GM18951 (cell line): ENCODE measurements around the gene SLC39A9.
"Not testable (repeated sequence)": the region's sequence is repeated elsewhere in the genome, so short reads cannot be mapped to it uniquely, and the experiment has no call there.

Source experiments
- POLR2A ChIP-seq: IDR thresholded peaks from 4 replicates; pipeline ENCODE4 v1.6.1; 2011; ENCODE audit warnings: mild to moderate bottlenecking; ENCODE audit not compliant: insufficient read length, insufficient read depth; ENCODE audit errors: extremely low read depth
- in situ Hi-C: fragments of 300-500 bp; cut with MboI; formaldehyde crosslinking; loops from one replicate; pipeline ENCODE4 v1.12.0; 2022; ENCODE audit warnings: low sequenced_read_pairs, mixed read lengths, inconsistent platforms; ENCODE audit not compliant: unreplicated experiment

Gene SLC39A9

DNA sequence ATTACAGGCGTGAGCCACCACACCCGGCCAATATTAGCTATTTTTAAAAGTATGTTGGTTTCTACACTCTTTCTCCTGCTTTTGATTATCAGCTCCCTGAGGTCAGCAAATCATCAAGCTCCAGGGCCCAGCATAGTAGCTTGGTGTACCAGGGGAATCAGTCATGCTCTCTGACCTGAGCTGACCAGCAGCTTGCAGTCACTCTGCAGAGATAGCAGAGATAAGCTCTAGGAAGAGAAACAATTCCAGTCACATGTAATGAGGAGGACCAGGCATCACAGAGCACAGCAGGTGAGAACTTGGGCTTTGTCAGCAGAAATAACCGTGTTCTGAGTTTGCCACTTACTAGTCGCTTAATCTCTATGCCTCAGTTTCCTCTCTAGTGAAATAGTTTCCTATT is 94.5 kb downstream of the SLC39A9 start:
- no peak for TF ChIP-seq POLR2A
- in situ Hi-C loops: no loop called here

DNA sequence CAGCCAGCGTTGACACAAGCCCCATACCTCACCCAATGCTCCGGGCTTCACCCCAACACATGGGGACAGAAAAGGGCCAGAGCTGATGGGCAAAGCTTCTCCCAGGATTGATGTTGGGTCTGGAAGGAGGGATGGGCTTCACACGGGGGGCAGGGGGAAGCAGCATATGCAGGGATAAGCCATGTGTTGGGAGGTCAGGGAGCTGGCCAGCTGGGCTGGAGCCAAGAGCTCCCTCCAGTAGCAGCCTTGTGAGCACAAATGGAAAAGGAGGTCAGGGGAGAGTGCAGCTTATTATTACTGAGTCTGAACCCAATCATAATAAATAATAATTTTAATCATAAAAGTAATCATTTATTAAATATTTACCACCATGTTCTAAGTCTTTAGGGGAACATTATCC is 95.3 kb downstream of the SLC39A9 start:
- in situ Hi-C loops: no loop called here
- TF ChIP-seq POLR2A: no peak

DNA sequence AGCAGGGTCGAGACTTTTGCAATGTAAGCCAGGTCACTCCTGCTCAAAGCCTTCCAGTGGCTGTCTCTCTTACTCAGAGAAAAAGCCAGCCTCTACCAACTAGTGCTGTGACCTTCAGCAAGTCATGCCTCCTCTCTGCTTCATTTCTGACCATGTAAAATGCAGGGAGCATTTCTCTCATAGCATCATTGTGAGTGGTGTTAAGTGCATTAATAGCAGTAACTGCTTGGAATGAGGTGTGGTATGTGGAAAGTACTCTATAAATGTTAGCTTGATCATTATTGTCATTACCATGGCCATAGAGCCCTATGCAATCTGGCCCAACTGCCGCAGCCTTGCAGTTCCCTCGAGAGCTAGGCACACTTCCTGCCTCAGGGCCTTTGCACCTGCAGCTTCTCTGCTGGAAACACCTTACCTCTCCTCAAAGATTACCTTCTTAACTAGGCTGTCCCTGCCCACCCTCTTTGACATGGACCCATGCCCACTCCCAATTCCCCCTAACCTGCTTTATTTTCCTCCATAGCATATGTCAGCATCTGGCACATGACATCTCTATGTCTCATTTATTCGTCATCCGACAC is 96.9 kb downstream of the SLC39A9 start:
- in situ Hi-C loops: no loop called here
- TF ChIP-seq POLR2A: no peak

DNA sequence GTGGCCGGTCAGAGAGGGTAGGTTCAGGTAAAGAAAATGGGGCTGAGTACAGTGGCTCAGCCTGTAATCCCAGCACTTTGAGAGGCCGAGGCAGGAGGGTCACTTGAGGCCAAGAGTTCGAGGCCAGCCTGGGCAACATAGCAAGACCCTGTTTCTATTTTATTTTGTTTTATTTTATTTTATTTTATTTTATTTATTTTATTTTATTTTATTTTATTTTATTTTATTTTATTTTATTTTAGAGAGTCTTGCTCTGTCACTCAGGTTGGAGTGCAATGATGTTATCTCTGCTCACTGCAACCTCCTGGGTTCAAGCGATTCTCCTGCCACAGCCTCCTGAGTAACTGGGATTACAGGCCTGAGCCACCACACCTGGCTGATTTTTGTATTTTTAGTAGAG is 99.4 kb downstream of the SLC39A9 start:
- in situ Hi-C loops: not testable (repeated sequence)

DNA sequence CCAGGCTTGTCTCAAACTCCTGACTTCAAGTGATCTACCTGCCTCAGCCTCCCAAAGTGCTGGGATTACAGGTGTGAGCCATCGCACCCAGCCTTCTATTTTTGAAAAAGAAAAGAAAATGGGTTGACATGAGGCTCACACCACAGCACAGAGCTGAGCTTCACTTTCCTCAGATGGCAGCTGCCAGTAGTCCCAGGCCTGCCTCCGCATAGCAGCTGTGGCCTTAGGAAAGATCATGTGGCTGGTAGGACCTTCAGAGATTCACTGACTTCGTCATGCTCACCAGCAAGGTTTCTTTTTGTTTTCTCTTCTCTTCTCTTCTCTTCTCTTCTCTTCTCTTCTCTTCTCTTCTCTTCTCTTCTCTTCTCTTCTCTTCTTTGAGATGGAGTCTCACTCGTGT is 99.8 kb downstream of the SLC39A9 start:
- in situ Hi-C loops: not testable (repeated sequence)

DNA sequence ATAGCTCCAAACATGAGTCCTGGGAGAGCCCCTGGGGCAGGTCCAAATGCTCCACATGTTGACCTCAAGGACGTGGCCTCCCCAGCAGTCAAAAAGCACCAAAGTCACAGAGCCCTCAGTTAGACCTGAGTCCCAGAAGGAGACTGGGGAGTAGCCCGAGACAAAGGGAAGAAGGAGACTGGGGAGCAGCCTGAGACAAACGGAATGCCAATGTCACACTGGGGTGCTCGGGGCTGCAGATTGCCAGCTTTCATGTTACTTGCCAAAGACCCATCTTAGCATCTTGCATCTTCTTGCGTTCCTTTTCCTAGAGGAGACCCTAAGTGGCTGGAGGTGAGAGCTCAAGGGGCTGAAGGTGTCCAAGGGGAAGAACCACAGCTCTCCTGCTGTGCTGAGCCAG is 100.9 kb downstream of the SLC39A9 start:
- in situ Hi-C loops: no loop called here

DNA sequence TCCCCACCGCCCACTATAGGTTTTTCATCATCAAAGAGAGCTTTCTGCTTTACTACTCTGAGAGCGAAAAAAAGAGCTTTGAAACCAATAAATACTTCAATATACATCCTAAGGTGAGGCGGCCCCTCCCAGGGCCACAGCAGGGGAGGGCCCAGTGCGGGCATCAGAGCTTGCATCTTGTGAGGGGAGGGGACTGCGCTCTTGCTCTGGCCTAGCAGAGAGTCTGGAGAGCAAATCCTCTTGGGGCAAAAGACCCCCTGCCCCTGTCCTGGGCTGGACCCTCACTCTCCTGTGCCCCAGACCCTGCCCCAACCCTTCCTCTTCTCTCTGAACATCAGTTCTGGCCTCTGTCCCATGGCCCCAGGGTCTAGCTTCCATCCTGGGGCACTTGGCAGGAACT is 101.6 kb downstream of the SLC39A9 start:
- in situ Hi-C loops: no loop called here
- no peak for TF ChIP-seq POLR2A

More for the DNA sequence above, 100.9 kb downstream of the SLC39A9 start:
- TF ChIP-seq POLR2A: no peak

DNA sequence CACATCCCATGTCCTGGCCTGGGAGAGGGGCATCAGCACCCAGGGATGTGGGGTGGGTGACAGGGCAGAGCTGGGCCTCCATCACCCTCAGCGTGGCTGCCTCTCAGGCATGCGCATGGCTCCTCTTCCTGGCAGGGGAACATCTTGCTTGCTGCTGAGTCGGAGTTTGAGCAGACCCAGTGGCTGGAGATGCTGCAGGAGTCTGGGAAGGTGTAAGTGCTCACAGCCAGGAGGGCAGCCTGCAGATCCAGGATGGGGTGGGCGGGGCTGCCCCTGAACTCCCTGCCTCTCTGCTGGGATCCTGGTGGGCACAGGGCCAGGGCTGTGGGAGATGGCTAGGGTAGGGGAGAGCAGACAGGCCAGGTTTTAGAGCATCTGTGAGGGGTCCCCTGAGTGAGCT is 102.2 kb downstream of the SLC39A9 start:
- in situ Hi-C loops: no loop called here
- no peak for TF ChIP-seq POLR2A

DNA sequence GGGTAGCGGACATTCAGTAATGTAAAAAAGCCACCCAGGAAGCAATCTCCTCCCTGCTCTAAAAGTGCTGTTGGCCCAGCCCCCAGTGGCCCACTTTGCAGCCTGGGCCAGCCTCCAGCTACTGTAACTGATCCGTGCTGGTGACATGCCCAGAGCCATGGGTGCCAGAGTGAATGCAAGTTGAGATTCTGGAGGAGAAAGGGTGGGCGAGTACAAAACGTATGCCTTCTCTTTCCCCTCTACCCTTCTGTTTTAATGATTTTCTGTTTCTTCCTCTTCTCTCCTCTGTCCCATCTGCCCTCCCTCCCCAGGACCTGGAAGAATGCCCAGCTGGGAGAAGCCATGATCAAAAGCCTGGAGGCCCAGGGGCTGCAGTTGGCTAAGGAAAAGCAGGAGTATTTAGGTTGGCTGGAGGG is 102.9 kb downstream of the SLC39A9 start:
- no peak for TF ChIP-seq POLR2A
- in situ Hi-C loops: no loop called here

DNA sequence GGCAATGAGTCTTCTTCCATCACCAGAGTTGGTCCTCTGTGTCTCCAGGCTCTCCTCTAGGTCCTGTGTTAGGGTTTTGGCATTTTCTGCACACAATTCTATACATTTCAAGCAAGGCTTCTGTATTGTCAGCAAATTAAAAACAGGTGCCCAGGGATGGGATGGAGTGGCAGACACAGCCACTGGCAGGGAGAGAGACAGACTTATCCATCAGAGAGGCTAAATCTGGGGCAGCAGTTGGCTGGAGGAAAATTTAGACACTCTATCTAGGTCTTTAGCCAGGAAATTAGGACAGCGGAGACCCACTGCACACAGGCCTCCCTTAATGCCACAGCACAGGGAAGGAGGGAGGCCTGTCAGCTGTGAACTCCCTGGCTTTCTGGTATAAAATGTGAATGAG is 106.3 kb downstream of the SLC39A9 start:
- in situ Hi-C loops: no loop called here
- TF ChIP-seq POLR2A: no peak

DNA sequence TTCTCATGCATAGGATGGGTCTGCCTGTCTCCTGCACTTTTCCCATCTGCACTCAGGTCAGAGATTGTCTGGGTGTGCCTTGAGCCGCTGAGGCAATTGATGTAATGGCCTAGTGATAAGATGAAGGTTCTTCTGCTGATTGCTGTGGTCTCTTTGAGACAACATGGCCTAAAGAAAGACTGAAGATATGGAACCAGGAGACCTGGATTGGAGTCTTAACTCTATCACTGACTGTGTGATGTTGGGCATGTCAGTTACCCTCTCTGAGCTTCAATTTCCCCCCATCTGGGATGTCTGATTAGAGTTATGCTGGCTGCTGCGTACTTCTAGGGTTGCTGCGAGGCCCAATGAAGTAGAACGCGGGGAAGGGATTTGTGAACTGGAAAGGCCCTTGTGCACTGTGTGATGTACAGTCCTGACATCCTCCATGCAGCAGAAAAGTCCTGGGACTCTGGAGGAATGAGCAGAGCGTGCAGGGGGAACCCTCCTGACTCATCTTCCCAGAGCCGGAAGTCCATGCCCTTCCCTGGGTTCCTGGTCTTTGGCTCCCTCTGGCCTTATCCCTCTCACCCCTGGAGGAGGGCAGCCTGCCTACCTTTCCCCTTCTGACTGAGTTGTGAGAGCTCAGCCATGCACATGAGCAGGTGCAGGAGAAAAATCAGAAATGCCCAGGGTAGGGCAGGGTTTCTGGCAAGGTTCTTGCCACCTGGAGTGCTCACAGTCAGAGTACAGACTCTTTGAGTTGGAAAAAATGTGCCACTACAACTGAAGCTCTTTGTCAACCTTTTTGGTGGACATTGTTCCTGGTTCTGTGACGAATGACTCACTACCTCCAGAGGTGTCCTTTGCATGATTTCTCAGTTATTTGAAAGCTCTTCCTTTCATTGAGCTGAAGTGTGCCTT is 107.1 kb downstream of the SLC39A9 start:
- in situ Hi-C loops: no loop called here
- no peak for TF ChIP-seq POLR2A

DNA sequence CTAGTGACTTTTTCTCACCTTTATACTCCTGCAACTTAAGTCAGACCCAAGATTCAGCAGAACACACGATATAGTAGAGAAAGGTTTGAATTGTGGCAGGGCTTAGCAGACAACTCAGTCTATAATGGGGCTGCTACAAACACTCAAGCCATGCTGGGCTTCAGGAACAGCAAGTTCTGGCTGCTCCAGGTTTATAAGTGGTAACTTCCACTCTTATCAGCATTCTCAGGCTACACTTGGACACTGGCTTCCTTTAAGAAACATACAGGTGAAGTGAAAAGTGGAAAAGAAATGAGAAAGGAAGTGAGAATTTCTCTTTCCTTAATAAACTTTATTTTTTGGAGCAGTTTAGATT is 107.7 kb downstream of the SLC39A9 start:
- no peak for TF ChIP-seq POLR2A
- in situ Hi-C loops: no loop called here
